ENCODE measurements around the gene ZNF423. TPM values are rescaled to one million over a fixed set of nuclear protein-coding genes. Genes with fewer than 3 reads are reported as not detected.

ZNF423 gene
- polyA plus RNA-seq, 1 of the 3 experiments (the other 2 are of a cell fraction), result 1.2 TPM

GRCh38 chr16:49717689-49718088, 138.2 kb downstream of the ZNF423 start:
- H3F3A ChIP-seq (replicated peaks; ENCODE audit: insufficient read depth), result no peaks in the 10 kb centered on the region
- H2AFZ ChIP-seq (ENCODE audit: low read depth), result no peak overlapping the region
- POLR2A ChIA-PET, result no interaction called here
- 64% methylated on average over 4 of the region's 4 CpGs for WGBS (ENCODE audit: low lambda C conversion rate)
- TF ChIP-seq TCF12 (IDR thresholded peaks at IDR 0.05) (no peak), ELF1 (IDR thresholded peaks at IDR 0.05) (no peak), GABPA (IDR thresholded peaks at IDR 0.05; ENCODE audit: low read depth) (no peak), MAX (IDR thresholded peaks at IDR 0.05; ENCODE audit: low read depth) (no peak), TAF1 (IDR thresholded peaks at IDR 0.05; ENCODE audit: borderline replicate concordance, low read depth, low read length) (no peak)
- CTCF ChIA-PET, result no interaction called here
- H3K9me2 ChIP-seq, result no peaks in the 10 kb centered on the region
- H3K79me2 ChIP-seq (ENCODE audit: insufficient read depth), result no peaks in the 10 kb centered on the region
- H3K9me3 ChIP-seq, result no peaks in the 10 kb centered on the region
- H3K27ac ChIP-seq (ENCODE audit: low read depth in 2 of 2, low read length in 1 of 2), result no peak overlapping the region
- H3K9ac ChIP-seq, result no peak overlapping the region
- H3K4me1 ChIP-seq (ENCODE audit: control insufficient read depth in 1 of 2, insufficient read depth in 2 of 2, low read depth in 1 of 2, low read length in 1 of 2), result peaks cover 0 to 13% of the 10 kb centered on the region in 2 experiments; a peak in 1 of 4 replicates
- no peaks in the 10 kb centered on the region for H3K36me3 ChIP-seq (replicated peaks in 1 of 2; ENCODE audit: control insufficient read depth in 1 of 2, insufficient read depth in 2 of 2, low read length in 1 of 2)
- DNase-seq, result no peak
- H3K4me2 ChIP-seq, result no peak overlapping the region
- no peak overlapping the region for H3K4me3 ChIP-seq (ENCODE audit: low read depth in 2 of 2, low read length in 1 of 2)
- no peaks in the 10 kb centered on the region for H4K20me1 ChIP-seq (ENCODE audit: insufficient read depth)
- no peaks in the 10 kb centered on the region for H3K27me3 ChIP-seq (ENCODE audit: insufficient read depth)

- Histone ChIP-seq H3K9me2 (no peaks in the 10 kb centered on the region), H3K79me2 (ENCODE audit: insufficient read depth) (no peaks in the 10 kb centered on the region), H4K20me1 (ENCODE audit: insufficient read depth) (no peaks in the 10 kb centered on the region), H3K4me2 (no peak overlapping the region), H3K36me3 (replicated peaks in 1 of 2; ENCODE audit: control insufficient read depth in 1 of 2, insufficient read depth in 2 of 2, low read length in 1 of 2) (no peaks in the 10 kb centered on the region), H3F3A (replicated peaks; ENCODE audit: insufficient read depth) (no peaks in the 10 kb centered on the region), H3K27me3 (ENCODE audit: insufficient read depth) (no peaks in the 10 kb centered on the region), H3K27ac (ENCODE audit: low read depth in 2 of 2, low read length in 1 of 2) (no peak overlapping the region), H2AFZ (ENCODE audit: low read depth) (no peak overlapping the region), H3K9me3 (no peaks in the 10 kb centered on the region), H3K4me3 (ENCODE audit: low read depth in 2 of 2, low read length in 1 of 2) (no peak overlapping the region), H3K4me1 (ENCODE audit: control insufficient read depth in 1 of 2, insufficient read depth in 2 of 2, low read depth in 1 of 2, low read length in 1 of 2) (peaks cover 0 to 13% of the 10 kb centered on the region in 2 experiments; a peak in 1 of 4 replicates), H3K9ac (no peak overlapping the region)
- ChIA-PET POLR2A (no interaction called here), CTCF (interaction anchor here (1.3 kb wide), 1 partner anchor 123 kb away, joined by 3 read pairs; no protein-coding TSS in a partner anchor)
- no peak for DNase-seq
- WGBS (ENCODE audit: low lambda C conversion rate), result 76% methylated on average over 12 of the region's 12 CpGs
- no peak for TF ChIP-seq IRF3 (IDR thresholded peaks at IDR 0.05; ENCODE audit: low read depth, low read length)
- no peak for TF ChIP-seq CTCF (IDR thresholded peaks at IDR 0.05)
- TF ChIP-seq RFX5 (IDR thresholded peaks at IDR 0.05; ENCODE audit: low read length), result no peak
- TF ChIP-seq PBX3 (IDR thresholded peaks at IDR 0.05), result no peak
- TF ChIP-seq FOXM1 (IDR thresholded peaks at IDR 0.05; ENCODE audit: low read depth), result no peak
- no peak for TF ChIP-seq YY1 (IDR thresholded peaks at IDR 0.05; ENCODE audit: low read depth)
- TF ChIP-seq SIN3A (IDR thresholded peaks at IDR 0.05; ENCODE audit: borderline replicate concordance, low read depth, low read length), result no peak
- no peak for TF ChIP-seq EP300 (IDR thresholded peaks at IDR 0.05; ENCODE audit: borderline replicate concordance in 1 of 2, low read depth in 1 of 2, low read length in 1 of 2)
- TF ChIP-seq TEAD4 (IDR thresholded peaks at IDR 0.05; ENCODE audit: borderline replicate concordance, insufficient read depth), result no peak
- TF ChIP-seq RXRA (IDR thresholded peaks at IDR 0.05; ENCODE audit: borderline replicate concordance, low read depth), result no peak
- no peak for TF ChIP-seq MEF2A (IDR thresholded peaks at IDR 0.05; ENCODE audit: borderline replicate concordance, low read depth)
- TF ChIP-seq JUND (IDR thresholded peaks at IDR 0.05), result no peak
- TF ChIP-seq FOXJ3 (CRISPR knock-in tag; IDR thresholded peaks at IDR 0.05), result no peak
- no peak for TF ChIP-seq USF1 (IDR thresholded peaks at IDR 0.05; ENCODE audit: borderline replicate concordance, low read depth)
- TF ChIP-seq SMC3 (IDR thresholded peaks at IDR 0.05; ENCODE audit: low read depth, low read length), result no peak
- TF ChIP-seq USF2 (IDR thresholded peaks at IDR 0.05; ENCODE audit: borderline replicate concordance, low read depth, low read length), result no peak
- no peak for TF ChIP-seq TCF12 (IDR thresholded peaks at IDR 0.05)
- TF ChIP-seq GABPA (IDR thresholded peaks at IDR 0.05; ENCODE audit: low read depth), result no peak
- TF ChIP-seq MAX (IDR thresholded peaks at IDR 0.05; ENCODE audit: low read depth), result no peak
Measured at GRCh38 chr16:49716339-49716934, 139.5 kb downstream of the ZNF423 start.
